Upper lobe of right lung (tissue), 1 donor: ENCODE measurements around the gene TSPAN13. TPM values are rescaled to one million over a fixed set of nuclear protein-coding genes. Genes with fewer than 3 reads are reported as not detected.

ENCODE experiments used
- ATAC-seq: fragments of 200-7000 bp; cut with Tn5 transposase; one replicate; pipeline ENCODE4 v1.9.1; 2020; ENCODE audit warnings: mild to moderate bottlenecking, moderate library complexity
- DNase-seq: peaks from one replicate; pipeline ENCODE4 v3.0.0-alpha.2; 2020
- H3K27ac ChIP-seq: fragments of 200-600 bp; one replicate; pipeline ENCODE4 v1.8.0; 2022
- H3K27me3 ChIP-seq: fragments of 200-600 bp; one replicate; pipeline ENCODE4 v1.8.0; 2022; ENCODE audit warnings: mild to moderate bottlenecking
- H3K36me3 ChIP-seq: fragments of 200-600 bp; one replicate; pipeline ENCODE4 v1.8.0; 2022
- H3K4me1 ChIP-seq: fragments of 200-600 bp; one replicate; pipeline ENCODE4 v1.8.0; 2022
- H3K4me3 ChIP-seq: fragments of 200-600 bp; one replicate; pipeline ENCODE4 v1.8.0; 2022; ENCODE audit warnings: mild to moderate bottlenecking
- H3K9me3 ChIP-seq: fragments of 200-600 bp; one replicate; pipeline ENCODE4 v1.8.0; 2022
- intact Hi-C: fragments of 100-400 bp; cut with DNase I; formaldehyde crosslinking; loops from one replicate; pipeline ENCODE4 v1.11.0; 2022
- total RNA-seq: library from RNA; stranded (reverse); fragmentation: NEBNext Ultra II Directional; extraction: Animal tissue kit (Norgen Biotek cat#: 25700); gene quantifications from one replicate; pipeline ENCODE4 v1.2.1, GENCODE V29; 2021
- TF ChIP-seq, protein P1 (sequence below): fragments of 200-600 bp; IDR thresholded peaks from one replicate; pipeline ENCODE4 v1.8.0; 2022; ENCODE audit warnings: antibody characterized with exemption
- donor health status: DM: no; HTN: yes; CAD: no; lungs with severe emphysema.

The TSPAN13 gene
- total RNA-seq, 1 donor from 2014 or later = 185 TPM

DNA sequence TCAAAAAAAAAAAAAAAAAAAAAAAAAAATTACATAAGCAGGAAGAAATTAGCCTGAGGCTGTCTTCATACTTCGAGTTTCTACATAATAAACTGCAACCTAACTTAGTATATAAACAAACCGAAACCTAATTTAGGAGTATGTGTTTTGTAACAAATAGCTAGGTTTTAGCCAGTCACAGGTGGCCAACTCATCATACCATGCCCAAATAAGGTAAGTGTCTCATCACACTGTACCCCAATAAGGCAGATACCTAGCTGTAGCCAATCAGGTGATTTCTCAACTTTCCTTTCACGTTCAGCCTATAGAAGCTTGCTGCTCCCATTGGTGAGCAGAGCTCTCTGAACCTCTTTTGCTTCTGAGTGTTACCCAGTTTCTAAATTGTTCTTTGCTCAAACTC lies 65.2 kb downstream of the TSPAN13 start:
- no peaks in the 10 kb centered on the region for H3K9me3 ChIP-seq
- no peak overlapping the region for H3K4me3 ChIP-seq
- TF ChIP-seq, protein P1, sequence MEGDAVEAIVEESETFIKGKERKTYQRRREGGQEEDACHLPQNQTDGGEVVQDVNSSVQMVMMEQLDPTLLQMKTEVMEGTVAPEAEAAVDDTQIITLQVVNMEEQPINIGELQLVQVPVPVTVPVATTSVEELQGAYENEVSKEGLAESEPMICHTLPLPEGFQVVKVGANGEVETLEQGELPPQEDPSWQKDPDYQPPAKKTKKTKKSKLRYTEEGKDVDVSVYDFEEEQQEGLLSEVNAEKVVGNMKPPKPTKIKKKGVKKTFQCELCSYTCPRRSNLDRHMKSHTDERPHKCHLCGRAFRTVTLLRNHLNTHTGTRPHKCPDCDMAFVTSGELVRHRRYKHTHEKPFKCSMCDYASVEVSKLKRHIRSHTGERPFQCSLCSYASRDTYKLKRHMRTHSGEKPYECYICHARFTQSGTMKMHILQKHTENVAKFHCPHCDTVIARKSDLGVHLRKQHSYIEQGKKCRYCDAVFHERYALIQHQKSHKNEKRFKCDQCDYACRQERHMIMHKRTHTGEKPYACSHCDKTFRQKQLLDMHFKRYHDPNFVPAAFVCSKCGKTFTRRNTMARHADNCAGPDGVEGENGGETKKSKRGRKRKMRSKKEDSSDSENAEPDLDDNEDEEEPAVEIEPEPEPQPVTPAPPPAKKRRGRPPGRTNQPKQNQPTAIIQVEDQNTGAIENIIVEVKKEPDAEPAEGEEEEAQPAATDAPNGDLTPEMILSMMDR = no peak
- intact Hi-C loops = no loop called here
- no peaks in the 10 kb centered on the region for H3K36me3 ChIP-seq
- DNase-seq (no peak), ATAC-seq (no peak)
- H3K27me3 ChIP-seq = no peaks in the 10 kb centered on the region
- no peak overlapping the region for H3K27ac ChIP-seq
- H3K4me1 ChIP-seq = no peaks in the 10 kb centered on the region

DNA sequence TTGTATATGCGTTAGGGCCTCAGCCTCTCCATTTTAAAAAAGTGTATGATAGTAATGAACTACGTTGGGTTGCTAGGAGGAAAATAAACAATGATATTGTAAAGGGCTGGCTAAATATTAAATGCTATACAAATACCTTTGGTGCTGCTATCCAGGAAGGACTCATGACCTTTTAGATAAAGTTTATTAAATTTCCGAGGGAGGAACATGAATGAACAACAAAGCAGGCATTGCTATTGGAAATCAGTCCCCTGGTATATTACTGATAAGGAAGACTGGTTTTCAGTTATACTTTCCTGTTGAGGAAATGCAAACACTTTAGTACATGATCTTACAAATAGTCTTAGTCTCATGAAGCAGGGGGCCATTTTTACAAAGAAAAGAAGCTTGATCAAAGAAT lies 68.5 kb downstream of the TSPAN13 start:
- intact Hi-C loops = no loop called here
- no peaks in the 10 kb centered on the region for H3K27me3 ChIP-seq
- no peaks in the 10 kb centered on the region for H3K4me1 ChIP-seq
- DNase-seq (no peak), ATAC-seq (no peak)
- TF ChIP-seq, protein P1 = no peak
- no peak overlapping the region for H3K27ac ChIP-seq
- no peaks in the 10 kb centered on the region for H3K9me3 ChIP-seq
- H3K4me3 ChIP-seq = no peak overlapping the region
- no peaks in the 10 kb centered on the region for H3K36me3 ChIP-seq

DNA sequence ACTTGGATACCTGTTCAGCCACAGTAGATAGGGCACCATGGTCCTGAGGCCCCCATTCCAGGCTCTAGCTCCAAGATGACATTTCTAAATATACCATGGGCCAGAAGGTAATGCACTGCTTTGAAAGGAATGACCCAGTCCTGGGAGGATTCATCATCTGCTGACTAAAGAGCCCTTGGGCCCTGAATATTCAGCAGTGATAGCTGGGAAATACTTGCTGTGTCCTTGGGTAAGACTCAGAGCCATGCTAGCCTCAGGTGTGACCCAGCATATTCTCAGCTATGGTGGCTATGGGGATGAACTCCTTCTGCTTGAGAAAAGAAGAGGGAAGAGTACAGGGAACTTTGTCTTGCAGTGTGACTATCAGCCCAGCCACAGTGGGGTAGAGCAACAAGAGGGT lies 72.5 kb downstream of the TSPAN13 start:
- H3K4me3 ChIP-seq = no peak overlapping the region

DNA sequence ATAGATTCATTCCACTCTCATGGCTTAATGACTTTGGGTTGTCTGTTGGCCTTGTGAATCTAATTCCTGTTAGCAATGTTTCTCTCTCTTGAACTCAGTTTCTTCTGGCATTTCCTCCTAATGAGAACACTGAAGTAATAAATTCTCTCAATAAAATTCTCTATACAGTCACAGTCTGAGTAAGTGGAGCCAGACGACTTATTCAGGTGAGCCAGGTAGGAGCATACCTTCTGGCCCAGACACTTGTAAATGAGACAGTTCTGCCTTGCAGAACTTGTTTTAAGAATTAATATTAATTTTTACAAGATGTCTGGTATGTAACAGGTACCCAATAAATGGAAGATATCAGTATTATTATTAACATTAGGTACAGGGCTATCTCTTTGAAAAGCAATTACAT lies 79.8 kb downstream of the TSPAN13 start:
- Histone ChIP-seq H3K27me3 (no peaks in the 10 kb centered on the region), H3K36me3 (no peaks in the 10 kb centered on the region), H3K9me3 (no peaks in the 10 kb centered on the region), H3K27ac (no peak overlapping the region), H3K4me3 (no peak overlapping the region), H3K4me1 (no peaks in the 10 kb centered on the region)
- TF ChIP-seq, protein P1 = no peak
- ATAC-seq (no peak), DNase-seq (no peak)
- intact Hi-C loops = no loop called here

More for the DNA sequence above, 72.5 kb downstream of the TSPAN13 start:
- DNase-seq (no peak), ATAC-seq (no peak)
- TF ChIP-seq, protein P1 = no peak
- no peak overlapping the region for H3K27ac ChIP-seq
- H3K4me1 ChIP-seq = no peaks in the 10 kb centered on the region
- H3K36me3 ChIP-seq = no peaks in the 10 kb centered on the region
- H3K27me3 ChIP-seq = no peaks in the 10 kb centered on the region
- no peaks in the 10 kb centered on the region for H3K9me3 ChIP-seq
- intact Hi-C loops = no loop called here

Other genes starting within 250 kb of the TSPAN13 start
- not detected for gene LRRC72, start 226.9 kb upstream of the TSPAN13 start, total RNA-seq
- gene ANKMY2, start 108.0 kb upstream of the TSPAN13 start, total RNA-seq = 12.3 TPM
- 28.0 TPM for gene BZW2, start 107.6 kb upstream of the TSPAN13 start, total RNA-seq
- 66.3 TPM for gene AGR2, start 51.2 kb downstream of the TSPAN13 start, total RNA-seq
- 37.2 TPM for gene AGR3, start 128.2 kb downstream of the TSPAN13 start, total RNA-seq